MM.1S (cell line): ENCODE results near the gene SMG7.

ENCODE experiments used
- EZH2 ChIP-seq: fragments of 300-600 bp; sonication (generic); optimal IDR thresholded peaks from 2 replicates; pipeline ENCODE3; 2017; ENCODE audit warnings: low read depth, mild to moderate bottlenecking, antibody characterized with exemption, low read length, mixed read lengths
- TF ChIP-seq, protein P1 (sequence below): fragments of 300-600 bp; sonication (generic); IDR thresholded peaks from 2 replicates; pipeline ENCODE4 v1.5.1; 2016; ENCODE audit warnings: antibody characterized with exemption, low read length, mixed read lengths

DNA sequence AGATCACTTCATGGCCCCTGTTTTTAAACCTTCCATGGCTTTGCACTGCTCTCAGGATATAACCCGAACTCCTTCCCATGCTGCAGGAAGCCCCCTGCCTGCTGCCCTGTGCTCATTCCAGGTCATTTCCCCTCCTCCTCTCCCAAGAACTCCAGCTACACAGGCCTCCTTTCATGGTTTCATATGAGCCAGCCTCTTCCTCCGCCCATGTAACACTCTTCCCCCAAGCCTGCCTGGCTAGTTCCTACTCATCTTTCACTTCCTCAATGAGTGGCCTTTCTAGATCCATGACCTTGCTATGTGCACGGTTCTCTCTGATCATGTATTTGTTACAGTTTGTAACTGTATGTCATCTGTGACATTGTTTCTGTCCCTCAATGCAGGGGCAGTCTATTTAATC is 121.1 kb downstream of the SMG7 start:
- no peak for TF ChIP-seq EZH2
- TF ChIP-seq, protein P1, sequence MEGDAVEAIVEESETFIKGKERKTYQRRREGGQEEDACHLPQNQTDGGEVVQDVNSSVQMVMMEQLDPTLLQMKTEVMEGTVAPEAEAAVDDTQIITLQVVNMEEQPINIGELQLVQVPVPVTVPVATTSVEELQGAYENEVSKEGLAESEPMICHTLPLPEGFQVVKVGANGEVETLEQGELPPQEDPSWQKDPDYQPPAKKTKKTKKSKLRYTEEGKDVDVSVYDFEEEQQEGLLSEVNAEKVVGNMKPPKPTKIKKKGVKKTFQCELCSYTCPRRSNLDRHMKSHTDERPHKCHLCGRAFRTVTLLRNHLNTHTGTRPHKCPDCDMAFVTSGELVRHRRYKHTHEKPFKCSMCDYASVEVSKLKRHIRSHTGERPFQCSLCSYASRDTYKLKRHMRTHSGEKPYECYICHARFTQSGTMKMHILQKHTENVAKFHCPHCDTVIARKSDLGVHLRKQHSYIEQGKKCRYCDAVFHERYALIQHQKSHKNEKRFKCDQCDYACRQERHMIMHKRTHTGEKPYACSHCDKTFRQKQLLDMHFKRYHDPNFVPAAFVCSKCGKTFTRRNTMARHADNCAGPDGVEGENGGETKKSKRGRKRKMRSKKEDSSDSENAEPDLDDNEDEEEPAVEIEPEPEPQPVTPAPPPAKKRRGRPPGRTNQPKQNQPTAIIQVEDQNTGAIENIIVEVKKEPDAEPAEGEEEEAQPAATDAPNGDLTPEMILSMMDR: no peak
